ENCODE measurements around the gene MSRB2.

MSRB2 gene

DNA sequence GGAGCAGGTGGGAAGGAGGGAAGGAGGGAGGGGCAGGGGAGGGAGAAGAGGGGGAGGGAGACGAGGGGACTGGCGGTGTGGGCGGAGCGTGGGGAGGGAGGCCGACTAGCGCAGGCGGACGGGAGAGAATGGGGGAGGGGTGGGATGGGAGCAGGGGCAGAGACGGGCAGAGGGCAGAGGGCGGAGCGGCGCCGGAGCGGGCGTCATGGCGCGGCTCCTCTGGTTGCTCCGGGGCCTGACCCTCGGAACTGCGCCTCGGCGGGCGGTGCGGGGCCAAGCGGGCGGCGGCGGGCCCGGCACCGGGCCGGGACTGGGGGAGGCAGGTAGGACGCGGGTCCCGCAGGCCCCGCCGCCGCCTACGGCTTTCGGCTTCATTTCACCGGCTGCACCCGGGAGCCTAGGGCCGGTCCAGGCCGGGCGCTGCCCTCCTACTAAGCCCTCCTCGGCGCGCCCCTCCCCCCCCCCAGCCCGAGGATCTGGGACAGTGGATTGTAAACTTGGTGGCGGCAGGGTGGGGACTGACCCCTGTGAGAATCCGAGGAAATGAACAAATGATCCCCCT lies at the start of gene MSRB2:
Gene MSRB2 (plus strand): TSS at position 176 of the 562 bp plus-strand sequence. CDS start 30 bp downstream, at position 206.
- Mint-ChIP-seq H3K4me3 (peak within 1 kb of the TSS; percentile 91), H3K9me3 (no peaks in the 10 kb centered on the region), H3K36me3 (ENCODE audit: low read depth) (peaks cover 5% of the 10 kb centered on the region), H3K27me3 (ENCODE audit: low read depth) (peaks cover 15% of the 10 kb centered on the region), H3K4me1 (ENCODE audit: low read depth) (peaks cover 35% of the 10 kb centered on the region), H3K27ac (peak within 1 kb of the TSS; percentile 90)

DNA sequence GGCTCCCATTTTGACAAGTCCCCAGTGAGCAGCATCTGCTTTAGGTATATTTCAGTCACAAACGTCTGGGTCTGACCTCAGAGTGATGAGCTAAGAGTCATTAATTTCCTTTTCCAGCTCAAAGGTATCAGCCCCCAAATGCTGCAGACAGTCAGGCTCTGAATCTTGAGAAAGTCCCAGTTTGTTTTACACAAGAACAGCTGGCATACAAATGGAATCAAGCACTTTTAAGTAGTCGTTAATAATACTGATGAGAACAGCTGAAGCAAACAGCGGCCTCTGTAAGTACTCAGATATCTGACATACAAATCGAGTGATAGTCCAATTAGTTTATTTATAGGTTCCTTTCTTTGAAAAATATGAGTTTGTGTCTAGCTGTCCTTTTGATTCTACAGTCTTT lies 49.4 kb upstream of the MSRB2 start:
- no peaks in the 10 kb centered on the region for H3K9me3 Mint-ChIP-seq
- no peak overlapping the region for H3K27ac Mint-ChIP-seq
- H3K36me3 Mint-ChIP-seq (ENCODE audit: low read depth) = no peaks in the 10 kb centered on the region
- H3K4me1 Mint-ChIP-seq (ENCODE audit: low read depth) = no peaks in the 10 kb centered on the region
- H3K4me3 Mint-ChIP-seq = no peak overlapping the region
- H3K27me3 Mint-ChIP-seq (ENCODE audit: low read depth) = no peaks in the 10 kb centered on the region

DNA sequence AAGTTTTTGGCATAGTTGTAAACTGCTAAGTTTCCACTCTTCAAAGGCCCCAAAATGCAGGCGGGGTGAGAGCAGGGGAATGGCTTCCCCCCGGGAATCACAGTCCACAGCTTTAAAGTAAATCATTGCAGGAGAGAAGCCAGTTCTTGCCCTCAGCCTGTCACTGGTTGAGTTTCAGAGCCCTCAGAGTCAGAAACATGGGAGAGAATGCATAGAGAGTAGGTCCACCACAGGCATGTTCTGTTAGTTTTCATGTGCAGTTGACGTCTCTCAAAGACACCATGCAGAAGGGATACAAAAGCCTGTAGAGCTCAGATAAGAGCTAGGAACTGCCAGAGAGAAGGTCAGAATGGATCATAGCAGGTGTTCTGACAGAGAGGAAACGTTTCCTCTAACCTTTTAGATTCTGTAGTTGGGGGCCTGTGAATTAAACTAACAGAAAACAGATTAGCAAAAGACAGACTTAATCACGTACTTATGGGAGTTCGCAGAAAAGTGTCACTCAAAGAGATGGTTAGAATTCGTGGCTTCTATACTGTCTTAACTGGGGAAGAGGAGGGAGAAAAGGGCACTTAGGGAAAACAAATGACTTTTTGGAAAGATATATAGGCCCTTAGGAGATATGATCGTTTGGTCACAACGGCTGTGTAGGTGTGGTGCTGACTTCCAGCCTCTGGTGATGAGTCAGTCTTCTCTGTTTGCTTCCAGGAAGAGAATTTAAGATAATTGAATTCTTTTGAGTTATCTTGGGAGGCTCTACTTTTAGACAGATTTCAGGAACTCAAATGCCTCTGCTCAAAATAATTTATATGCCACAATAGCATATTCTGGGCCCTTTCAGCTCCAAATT lies 48.0 kb upstream of the MSRB2 start:
- no peaks in the 10 kb centered on the region for H3K9me3 Mint-ChIP-seq
- no peak overlapping the region for H3K4me3 Mint-ChIP-seq
- no peaks in the 10 kb centered on the region for H3K4me1 Mint-ChIP-seq (ENCODE audit: low read depth)

DNA sequence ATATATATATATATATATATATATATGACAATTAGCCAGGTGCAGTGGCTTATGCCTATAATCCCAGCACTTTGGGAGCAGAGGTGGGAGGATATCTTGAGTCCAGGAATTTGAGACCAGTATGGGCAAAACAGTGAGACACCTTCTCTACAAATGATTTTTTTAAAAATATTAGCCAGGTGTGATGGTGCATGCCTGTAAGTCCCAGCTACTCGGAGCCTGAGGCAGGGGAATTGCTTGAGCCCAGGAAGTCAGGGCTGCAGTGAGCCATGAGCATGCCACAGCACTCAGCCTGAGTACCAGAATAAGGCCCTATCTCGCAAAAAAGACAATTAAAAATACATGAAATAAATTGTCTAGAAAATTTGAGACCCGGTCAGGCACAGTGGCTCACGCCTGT lies 47.2 kb upstream of the MSRB2 start:
- no peak overlapping the region for H3K27ac Mint-ChIP-seq
- no peaks in the 10 kb centered on the region for H3K36me3 Mint-ChIP-seq (ENCODE audit: low read depth)

More for the DNA sequence above, 48.0 kb upstream of the MSRB2 start:
- H3K27ac Mint-ChIP-seq = no peak overlapping the region
- no peaks in the 10 kb centered on the region for H3K36me3 Mint-ChIP-seq (ENCODE audit: low read depth)
- peaks cover under 1% of the 10 kb centered on the region for H3K27me3 Mint-ChIP-seq (ENCODE audit: low read depth)

DNA sequence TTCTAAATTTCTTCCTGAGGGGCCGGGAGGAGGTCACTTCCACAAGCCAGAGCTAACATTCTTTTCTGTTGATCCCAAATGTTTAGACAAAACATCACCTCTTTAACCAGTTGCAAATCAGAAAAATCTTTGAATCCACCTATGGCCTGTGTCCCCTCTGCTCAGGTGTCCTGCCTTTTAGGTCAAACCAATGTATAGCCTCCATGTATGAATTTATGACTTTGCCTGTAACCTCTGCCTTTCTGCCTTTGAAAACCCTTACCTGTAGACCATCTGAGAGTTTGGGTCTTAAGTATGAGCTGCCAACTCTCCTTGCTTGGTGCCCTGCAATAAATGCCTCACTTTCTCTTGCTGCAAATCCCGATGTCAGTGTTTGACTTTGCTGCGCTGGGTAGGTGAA lies 44.1 kb upstream of the MSRB2 start:
- no peaks in the 10 kb centered on the region for H3K4me1 Mint-ChIP-seq (ENCODE audit: low read depth)
- H3K36me3 Mint-ChIP-seq (ENCODE audit: low read depth) = no peaks in the 10 kb centered on the region
- H3K9me3 Mint-ChIP-seq = no peaks in the 10 kb centered on the region
- H3K4me3 Mint-ChIP-seq = no peak overlapping the region
- H3K27ac Mint-ChIP-seq = no peak overlapping the region
- H3K27me3 Mint-ChIP-seq (ENCODE audit: low read depth) = peaks cover 8% of the 10 kb centered on the region

More for the DNA sequence above, 47.2 kb upstream of the MSRB2 start:
- no peaks in the 10 kb centered on the region for H3K9me3 Mint-ChIP-seq
- H3K4me1 Mint-ChIP-seq (ENCODE audit: low read depth) = no peaks in the 10 kb centered on the region
- H3K27me3 Mint-ChIP-seq (ENCODE audit: low read depth) = peaks cover 4% of the 10 kb centered on the region
- H3K4me3 Mint-ChIP-seq = no peak overlapping the region

DNA sequence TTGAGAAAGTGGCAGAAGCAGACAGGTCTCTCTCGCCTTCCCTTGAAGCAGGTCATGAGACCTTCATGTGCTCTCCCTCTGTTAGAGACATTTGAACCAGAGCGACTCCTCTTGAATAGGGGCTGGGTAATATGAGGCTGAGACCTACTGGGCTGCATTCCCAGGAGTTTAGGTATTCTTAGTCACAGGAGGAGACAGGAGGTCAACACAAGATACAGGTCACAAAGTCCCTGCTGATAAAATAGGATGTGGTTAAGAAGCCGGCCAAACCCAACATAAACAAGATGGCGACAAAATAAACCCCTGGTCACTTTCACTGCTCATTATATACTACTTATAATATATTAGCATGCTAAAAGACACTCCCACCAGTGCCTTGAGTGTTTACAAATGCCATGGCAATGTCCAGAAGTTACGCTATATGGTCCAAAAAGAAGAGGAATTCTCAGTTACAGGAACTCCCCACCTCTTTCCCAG lies 43.5 kb upstream of the MSRB2 start:
- Mint-ChIP-seq H3K27ac (no peak overlapping the region), H3K4me1 (ENCODE audit: low read depth) (no peaks in the 10 kb centered on the region), H3K27me3 (ENCODE audit: low read depth) (peaks cover 8% of the 10 kb centered on the region), H3K36me3 (ENCODE audit: low read depth) (no peaks in the 10 kb centered on the region), H3K9me3 (no peaks in the 10 kb centered on the region), H3K4me3 (no peak overlapping the region)

DNA sequence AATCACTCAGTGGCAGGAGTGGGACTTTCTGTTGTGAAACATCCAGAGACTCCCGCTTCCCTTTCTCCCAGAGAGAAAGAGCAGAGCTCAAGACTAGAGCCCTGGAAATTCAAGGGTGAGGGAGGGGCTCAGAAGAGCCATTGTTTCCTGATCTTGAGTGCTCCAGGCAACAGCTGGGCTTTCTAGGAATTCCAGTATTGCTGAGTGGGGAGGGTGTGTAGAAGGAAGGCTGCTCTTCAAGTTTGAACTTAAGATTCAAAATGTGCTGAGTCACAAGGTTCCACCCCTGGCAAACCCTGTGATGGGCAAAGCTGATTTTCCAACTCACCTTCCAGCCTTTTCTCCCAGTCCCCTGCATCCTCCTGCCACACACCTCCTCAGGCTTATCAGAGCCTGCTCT lies 42.3 kb upstream of the MSRB2 start:
- Mint-ChIP-seq H3K9me3 (no peaks in the 10 kb centered on the region), H3K4me1 (ENCODE audit: low read depth) (no peaks in the 10 kb centered on the region), H3K36me3 (ENCODE audit: low read depth) (no peaks in the 10 kb centered on the region), H3K4me3 (no peak overlapping the region), H3K27me3 (ENCODE audit: low read depth) (peaks cover 8% of the 10 kb centered on the region), H3K27ac (no peak overlapping the region)

DNA sequence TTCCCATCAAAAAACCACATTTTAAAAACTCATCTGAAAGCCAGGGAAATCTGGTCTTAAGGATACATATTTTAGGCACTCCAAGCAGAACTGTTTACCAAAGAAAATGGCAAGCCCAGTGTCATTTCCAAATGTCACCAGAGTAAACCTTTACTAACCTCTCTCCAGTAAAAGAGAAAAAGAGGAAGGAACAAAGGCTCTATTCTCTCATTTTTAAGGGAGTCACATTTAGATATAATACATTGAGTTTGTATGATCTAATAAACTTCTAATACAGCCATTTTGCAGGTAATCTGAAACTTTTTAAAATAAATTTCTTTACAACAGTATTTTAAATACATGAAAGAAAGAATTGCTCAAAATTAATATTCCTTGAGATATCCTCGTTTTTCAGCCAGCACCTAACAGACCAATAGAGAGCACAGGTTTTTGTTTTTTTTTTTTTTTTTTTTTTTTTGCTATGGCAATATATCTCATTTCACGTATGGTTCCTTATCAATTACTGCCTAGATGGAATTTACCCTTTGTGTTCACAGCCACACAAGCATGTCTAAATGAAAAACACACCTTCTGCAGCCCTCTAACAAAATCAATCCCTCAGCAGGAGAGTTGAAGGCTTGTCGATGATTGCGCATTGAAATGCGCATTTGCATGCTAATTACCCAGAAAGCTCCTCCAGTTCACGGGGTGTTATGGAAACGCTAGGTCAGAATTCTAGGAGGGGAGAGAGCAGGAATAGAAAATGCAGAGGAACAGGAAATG lies 39.8 kb upstream of the MSRB2 start:
- Mint-ChIP-seq H3K4me3 (no peak overlapping the region), H3K9me3 (no peaks in the 10 kb centered on the region), H3K27me3 (ENCODE audit: low read depth) (peaks cover 27% of the 10 kb centered on the region), H3K27ac (no peak overlapping the region), H3K4me1 (ENCODE audit: low read depth) (no peaks in the 10 kb centered on the region), H3K36me3 (ENCODE audit: low read depth) (no peaks in the 10 kb centered on the region)

DNA sequence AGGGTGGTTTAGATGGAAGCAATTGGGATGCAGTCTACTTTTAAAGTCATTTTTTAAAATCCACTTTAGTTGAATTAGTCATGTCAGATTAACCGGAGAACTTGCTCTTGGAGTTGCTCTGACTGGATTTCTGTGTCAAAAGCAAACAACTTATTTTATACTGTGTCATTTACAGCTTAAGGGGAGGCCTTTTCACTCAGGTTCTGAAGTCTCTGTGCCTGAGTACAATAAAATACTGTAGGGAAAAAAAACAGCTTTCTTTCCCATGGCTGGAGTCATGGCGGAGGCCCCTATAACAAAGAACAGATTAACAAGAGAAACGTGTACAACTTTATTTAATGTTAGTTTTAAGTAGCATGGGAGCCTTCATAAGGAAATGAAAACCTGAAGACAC lies 39.2 kb upstream of the MSRB2 start:
- H3K27ac Mint-ChIP-seq = no peak overlapping the region
- H3K4me1 Mint-ChIP-seq (ENCODE audit: low read depth) = no peaks in the 10 kb centered on the region
- H3K9me3 Mint-ChIP-seq = no peaks in the 10 kb centered on the region
- H3K27me3 Mint-ChIP-seq (ENCODE audit: low read depth) = peaks cover 33% of the 10 kb centered on the region
- H3K36me3 Mint-ChIP-seq (ENCODE audit: low read depth) = no peaks in the 10 kb centered on the region
- H3K4me3 Mint-ChIP-seq = no peak overlapping the region

DNA sequence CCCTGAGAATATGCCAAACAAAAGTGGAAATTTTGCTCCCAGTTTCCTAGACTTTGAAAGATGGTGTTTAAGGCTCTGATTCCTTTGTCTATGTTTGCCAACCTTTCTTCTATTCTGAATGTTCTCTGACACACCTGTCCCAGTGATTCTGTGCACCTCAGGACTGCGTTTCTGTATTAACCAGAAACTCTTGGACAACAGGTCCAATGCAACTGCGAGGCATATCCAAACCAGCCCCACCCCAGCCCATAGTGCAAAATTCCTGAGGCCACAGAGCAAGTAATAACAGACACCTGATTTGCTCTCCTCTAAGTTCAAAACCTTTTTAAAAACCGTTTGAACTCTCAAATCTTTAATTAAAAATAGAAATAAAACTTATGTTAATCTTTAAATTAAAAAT lies 37.0 kb upstream of the MSRB2 start:
- Mint-ChIP-seq H3K36me3 (ENCODE audit: low read depth) (no peaks in the 10 kb centered on the region), H3K27ac (no peak overlapping the region)

DNA sequence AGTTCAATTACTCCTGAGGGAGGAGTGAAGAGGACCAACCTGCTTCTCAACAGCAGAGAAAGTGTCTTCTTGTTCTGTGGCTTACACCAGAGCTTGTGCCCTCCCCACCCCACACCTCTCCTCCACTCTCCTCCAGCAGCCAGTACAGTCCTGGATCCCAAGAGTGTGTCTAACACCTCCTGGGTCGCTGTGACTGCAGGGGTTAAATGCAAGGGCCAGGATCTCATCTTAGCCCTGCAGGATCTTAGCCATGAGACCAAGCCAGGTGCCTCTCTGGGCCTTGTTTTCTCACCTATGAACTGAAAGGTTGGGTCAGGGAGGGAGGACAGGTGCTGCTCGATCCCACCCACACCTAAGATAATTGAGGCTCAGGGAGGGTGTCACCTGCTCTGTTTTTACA lies 34.5 kb upstream of the MSRB2 start:
- Mint-ChIP-seq H3K27ac (no peak overlapping the region), H3K4me1 (ENCODE audit: low read depth) (no peaks in the 10 kb centered on the region), H3K36me3 (ENCODE audit: low read depth) (no peaks in the 10 kb centered on the region), H3K4me3 (no peak overlapping the region), H3K27me3 (ENCODE audit: low read depth) (peaks cover 29% of the 10 kb centered on the region), H3K9me3 (no peaks in the 10 kb centered on the region)

More for the DNA sequence above, 37.0 kb upstream of the MSRB2 start:
- no peaks in the 10 kb centered on the region for H3K9me3 Mint-ChIP-seq
- H3K4me1 Mint-ChIP-seq (ENCODE audit: low read depth) = no peaks in the 10 kb centered on the region
- peaks cover 32% of the 10 kb centered on the region for H3K27me3 Mint-ChIP-seq (ENCODE audit: low read depth)
- no peak overlapping the region for H3K4me3 Mint-ChIP-seq

DNA sequence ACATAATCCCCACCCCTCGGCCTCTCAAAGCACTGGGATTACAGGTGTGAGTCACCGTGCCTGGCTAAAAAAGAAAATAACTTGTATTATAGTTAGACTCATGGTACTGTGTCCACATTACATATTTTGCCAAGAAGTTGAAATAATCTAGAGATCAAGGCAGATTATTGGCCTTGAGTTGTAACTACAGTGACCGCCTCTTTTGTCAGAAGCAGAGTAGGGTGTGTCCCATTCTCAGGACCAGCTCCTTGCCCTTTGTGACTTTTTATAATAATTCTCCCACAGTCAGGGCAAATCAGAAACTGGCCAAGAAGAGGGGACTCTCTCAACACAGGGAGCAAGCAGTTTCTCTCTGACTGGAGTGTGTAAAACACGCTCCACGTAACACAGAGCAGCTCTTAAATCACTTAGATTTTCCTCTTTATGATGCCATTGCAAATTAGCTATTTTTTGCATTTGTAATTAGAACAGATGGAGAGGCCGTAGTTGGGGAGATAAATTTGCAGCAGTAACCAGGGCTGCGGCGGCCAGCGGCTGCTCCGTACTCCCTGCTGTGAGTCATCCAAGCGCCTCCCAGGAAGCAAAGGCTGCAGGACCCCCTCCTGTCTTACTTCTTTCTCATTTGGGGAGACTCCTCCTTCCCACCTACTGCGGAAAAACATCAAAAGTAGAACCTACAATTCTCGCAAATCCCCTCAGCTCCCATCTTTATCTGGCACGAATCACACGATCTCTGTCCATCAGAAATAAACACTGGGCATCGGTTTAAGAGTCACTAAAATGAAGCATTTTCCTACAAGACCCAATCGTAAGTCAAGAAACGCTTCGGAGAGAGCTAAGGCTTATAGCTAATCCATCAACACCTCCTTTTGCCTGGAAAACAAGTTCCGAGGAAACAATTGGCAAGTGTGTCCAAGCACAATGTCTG lies 32.1 kb upstream of the MSRB2 start:
- Mint-ChIP-seq H3K27ac (no peak overlapping the region), H3K36me3 (ENCODE audit: low read depth) (no peaks in the 10 kb centered on the region), H3K9me3 (no peaks in the 10 kb centered on the region), H3K4me1 (ENCODE audit: low read depth) (peaks cover 3% of the 10 kb centered on the region), H3K27me3 (ENCODE audit: low read depth) (peaks cover 26% of the 10 kb centered on the region), H3K4me3 (no peak overlapping the region)

DNA sequence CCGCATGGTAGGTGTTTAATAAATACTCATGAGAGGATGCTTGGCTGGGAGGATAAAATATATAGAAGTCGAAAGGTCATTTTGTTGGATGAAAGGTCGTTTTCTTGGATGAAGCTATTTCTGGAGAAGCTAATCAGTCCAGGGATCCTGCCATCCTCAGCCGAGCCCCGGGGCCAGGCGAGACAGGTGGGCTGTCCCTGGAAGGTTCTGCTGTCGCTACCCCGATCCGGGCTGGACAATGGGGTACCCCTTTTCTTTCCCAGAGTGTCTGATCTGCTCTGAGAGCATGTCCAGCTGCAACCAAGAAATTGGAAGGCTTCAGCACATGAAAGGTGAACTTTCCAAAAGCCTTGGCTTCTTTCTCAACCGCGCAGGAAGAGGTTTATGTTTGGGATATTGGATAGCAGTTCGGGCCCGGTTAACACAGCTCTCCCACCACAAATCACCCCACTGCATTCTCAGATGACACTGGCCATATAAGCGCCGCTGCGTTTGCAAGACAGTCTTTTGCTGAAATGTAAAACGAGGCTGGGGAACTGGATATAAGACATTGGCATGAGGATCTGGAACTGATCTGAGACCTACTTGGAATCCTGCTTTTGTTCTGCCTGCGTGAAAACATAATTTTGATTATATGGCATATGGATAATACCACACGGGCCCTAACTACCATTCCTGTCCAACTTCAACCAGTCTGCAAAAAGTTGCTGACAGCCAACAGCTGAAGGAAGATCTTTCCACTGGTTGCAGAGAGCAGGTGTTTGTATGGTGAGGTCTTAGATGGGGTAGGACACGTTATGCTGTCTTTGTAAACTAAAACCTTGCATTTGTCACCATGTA lies 31.2 kb upstream of the MSRB2 start:
- Mint-ChIP-seq H3K4me3 (no peak overlapping the region), H3K27ac (no peak overlapping the region), H3K4me1 (ENCODE audit: low read depth) (peaks cover 3% of the 10 kb centered on the region), H3K36me3 (ENCODE audit: low read depth) (no peaks in the 10 kb centered on the region), H3K9me3 (no peaks in the 10 kb centered on the region), H3K27me3 (ENCODE audit: low read depth) (peaks cover 17% of the 10 kb centered on the region)

All from T-helper 1 cell treated with Interleukin-12 subunit alpha and Interleukin-12 subunit beta and Interleukin-4 antibody, amounts not matched to agents 30 μg/mL and 1 μg/mL, for 36 hours (primary cell).